Trophoblast cell (in vitro differentiated cells and primary cell): ENCODE results near the gene PRSS38.

Experiments used
- DNase-seq, 2 donors: peaks; one replicate each; pipeline ENCODE4 v3.0.0-alpha.2; 2016
- H2AFZ ChIP-seq: 2 replicates; pipeline ENCODE4 v1.6.1; 2013; ENCODE audit warnings: low read length, moderate library complexity, mild to moderate bottlenecking; ENCODE audit not compliant: insufficient read depth, poor library complexity
- H2AK5ac ChIP-seq: 2 replicates; pipeline ENCODE4 v1.6.1; 2013; ENCODE audit warnings: mild to moderate bottlenecking, low read length
- H2BK120ac ChIP-seq: 2 replicates; pipeline ENCODE4 v1.6.1; 2013; ENCODE audit warnings: low read length, mild to moderate bottlenecking, moderate library complexity; ENCODE audit not compliant: insufficient read depth, poor library complexity
- H2BK12ac ChIP-seq: 2 replicates; pipeline ENCODE4 v1.6.1; 2013; ENCODE audit warnings: mild to moderate bottlenecking, low read length, moderate library complexity
- H2BK5ac ChIP-seq: 2 replicates; pipeline ENCODE4 v1.6.1; 2013; ENCODE audit warnings: low read length, low read depth, moderate library complexity, mild to moderate bottlenecking; ENCODE audit not compliant: poor library complexity
- H3K14ac ChIP-seq: 2 replicates; pipeline ENCODE4 v1.6.1; 2013; ENCODE audit warnings: mild to moderate bottlenecking, low read length
- H3K18ac ChIP-seq: 2 replicates; pipeline ENCODE4 v1.6.1; 2013; ENCODE audit warnings: mild to moderate bottlenecking, low read length
- H3K23ac ChIP-seq: 2 replicates; pipeline ENCODE4 v1.6.1; 2013; ENCODE audit warnings: low read length
- H3K27ac ChIP-seq: 2 replicates; pipeline ENCODE4 v1.5.1; 2013; ENCODE audit warnings: low read depth, mild to moderate bottlenecking, inconsistent platforms, low read length, moderate library complexity
- H3K27me3 ChIP-seq: 2 replicates; pipeline ENCODE4 v1.6.1; 2013; ENCODE audit warnings: inconsistent platforms, mild to moderate bottlenecking, low read length, moderate library complexity; ENCODE audit not compliant: insufficient read depth
- H3K36me3 ChIP-seq, 2 experiments: 1 replicate in 1 of 2; 2 replicates in 1 of 2; pipeline ENCODE4 v1.6.1; 2013; ENCODE audit warnings: low read length in 2 of 2, mild to moderate bottlenecking in 2 of 2, moderate library complexity in 1 of 2; ENCODE audit not compliant: insufficient read depth in 2 of 2, control insufficient read depth in 1 of 2
- H3K4ac ChIP-seq: 2 replicates; pipeline ENCODE4 v1.6.1; 2013; ENCODE audit warnings: low read depth, mild to moderate bottlenecking, low read length, moderate library complexity
- H3K4me1 ChIP-seq, 2 experiments: 1 replicate in 1 of 2; 2 replicates in 1 of 2; pipeline ENCODE4 v1.6.1; 2013; ENCODE audit warnings: low read length in 2 of 2, mild to moderate bottlenecking in 2 of 2, moderate library complexity in 1 of 2; ENCODE audit not compliant: insufficient read depth in 2 of 2, control insufficient read depth in 1 of 2
- H3K4me2 ChIP-seq: 2 replicates; pipeline ENCODE4 v1.6.1; 2013; ENCODE audit warnings: inconsistent platforms, mild to moderate bottlenecking, low read length, moderate library complexity
- H3K4me3 ChIP-seq: 2 replicates; pipeline ENCODE4 v1.5.1; 2013; ENCODE audit warnings: mild to moderate bottlenecking, low read depth, low read length, inconsistent platforms
- H3K79me1 ChIP-seq: one replicate; pipeline ENCODE4 v1.6.1; 2013; ENCODE audit warnings: low read length
- H3K79me2 ChIP-seq: 2 replicates; pipeline ENCODE4 v1.6.1; 2013; ENCODE audit warnings: low read length, mild to moderate bottlenecking; ENCODE audit not compliant: control insufficient read depth, insufficient read depth, poor library complexity
- H3K9ac ChIP-seq: 2 replicates; pipeline ENCODE4 v1.6.1; 2013; ENCODE audit warnings: mild to moderate bottlenecking, low read length
- H3K9me3 ChIP-seq: 2 replicates; pipeline ENCODE4 v1.6.1; 2013; ENCODE audit warnings: low read depth, mild to moderate bottlenecking, control low read depth, inconsistent platforms, low read length; ENCODE audit not compliant: insufficient read depth
- H4K12ac ChIP-seq: 2 replicates; pipeline ENCODE4 v1.6.1; 2013; ENCODE audit warnings: low read depth, mild to moderate bottlenecking, low read length, moderate library complexity
- H4K8ac ChIP-seq: 2 replicates; pipeline ENCODE4 v1.6.1; 2013; ENCODE audit warnings: low read depth, mild to moderate bottlenecking, low read length, moderate library complexity
- H4K91ac ChIP-seq: one replicate; pipeline ENCODE4 v1.6.1; 2013; ENCODE audit warnings: low read depth, mild to moderate bottlenecking, low read length, moderate library complexity
- WGBS: extraction: QIAGEN DNeasy Blood & Tissue Kit; methylation state at CpG from one replicate; pipeline ENCODE4 v1.1.7; 2013; ENCODE audit warnings: missing lambda C conversion rate; ENCODE audit not compliant: insufficient read length, insufficient coverage; ENCODE audit errors: extremely low coverage; 5-methylcytosine and 5-hydroxymethylcytosine counted together

The PRSS38 gene

GRCh38 chr1:227848430-227848932 is 33.0 kb downstream of the PRSS38 start:
- Histone ChIP-seq H2AFZ (no peak overlapping the region), H3K27ac (no peak overlapping the region), H3K79me1 (no peaks in the 10 kb centered on the region), H3K4me2 (no peak overlapping the region), H3K18ac (no peak overlapping the region), H2BK12ac (no peak overlapping the region), H3K4me1 (no peaks in the 10 kb centered on the region), H3K79me2 (no peaks in the 10 kb centered on the region), H3K9ac (no peak overlapping the region), H4K8ac (no peak overlapping the region), H3K9me3 (peaks cover 8% of the 10 kb centered on the region), H4K91ac (no peak overlapping the region), H3K4me3 (no peak overlapping the region), H2BK120ac (no peak overlapping the region), H4K12ac (no peak overlapping the region), H3K14ac (no peak overlapping the region), H2BK5ac (no peak overlapping the region), H3K23ac (no peak overlapping the region), H3K27me3 (no peaks in the 10 kb centered on the region), H3K4ac (no peak overlapping the region), H3K36me3 (no peaks in the 10 kb centered on the region), H2AK5ac (no peak overlapping the region)
- DNase-seq = no peak
- no CpG with 5 or more reads among the region's 3 CpGs for WGBS

- WGBS = no CpG with 5 or more reads among the region's 3 CpGs
- Histone ChIP-seq H3K27ac (no peak overlapping the region), H3K23ac (no peak overlapping the region), H3K4me3 (no peak overlapping the region), H4K12ac (no peak overlapping the region), H3K9me3 (peaks cover 8% of the 10 kb centered on the region), H2BK120ac (no peak overlapping the region), H3K36me3 (no peaks in the 10 kb centered on the region), H2AK5ac (no peak overlapping the region), H2BK12ac (no peak overlapping the region), H3K27me3 (no peaks in the 10 kb centered on the region), H3K4ac (no peak overlapping the region), H3K79me2 (no peaks in the 10 kb centered on the region), H3K18ac (no peak overlapping the region), H3K14ac (no peak overlapping the region), H4K8ac (no peak overlapping the region), H3K4me1 (no peaks in the 10 kb centered on the region), H3K79me1 (no peaks in the 10 kb centered on the region), H3K9ac (no peak overlapping the region), H2BK5ac (no peak overlapping the region), H4K91ac (no peak overlapping the region), H3K4me2 (no peak overlapping the region), H2AFZ (no peak overlapping the region)
- no peak for DNase-seq
These were observed 33.8 kb downstream of the PRSS38 start for GRCh38 chr1:227849251-227849650.

GRCh38 chr1:227854189-227854588 is 38.7 kb downstream of the PRSS38 start:
- H2BK12ac ChIP-seq = no peak overlapping the region
- H2AK5ac ChIP-seq = no peak overlapping the region
- H3K18ac ChIP-seq = no peak overlapping the region
- H4K12ac ChIP-seq = no peak overlapping the region
- no peak overlapping the region for H2BK120ac ChIP-seq
- no peaks in the 10 kb centered on the region for H3K79me2 ChIP-seq
- H3K79me1 ChIP-seq = no peaks in the 10 kb centered on the region
- no peak overlapping the region for H4K8ac ChIP-seq
- no peaks in the 10 kb centered on the region for H3K36me3 ChIP-seq
- H3K14ac ChIP-seq = no peak overlapping the region
- H4K91ac ChIP-seq = no peak overlapping the region
- H3K4me1 ChIP-seq = peaks cover 0 to 2% of the 10 kb centered on the region in 2 experiments
- H3K9ac ChIP-seq = no peak overlapping the region
- no peak overlapping the region for H3K4me3 ChIP-seq
- no peak overlapping the region for H3K4me2 ChIP-seq
- no peak for DNase-seq
- H3K27me3 ChIP-seq = no peaks in the 10 kb centered on the region
- H2AFZ ChIP-seq = no peak overlapping the region
- H2BK5ac ChIP-seq = no peak overlapping the region
- H3K27ac ChIP-seq = no peak overlapping the region
- no peaks in the 10 kb centered on the region for H3K9me3 ChIP-seq
- H3K23ac ChIP-seq = no peak overlapping the region
- H3K4ac ChIP-seq = no peak overlapping the region

- no peak for DNase-seq
- Histone ChIP-seq H4K91ac (no peak overlapping the region), H3K27ac (peak overlapping the region; percentile 33), H4K12ac (no peak overlapping the region), H3K27me3 (no peaks in the 10 kb centered on the region), H3K36me3 (no peaks in the 10 kb centered on the region), H3K4me1 (peaks cover 0 to 2% of the 10 kb centered on the region in 2 experiments), H3K4me2 (peak overlapping the region; percentile 14), H2AFZ (no peak overlapping the region), H3K9ac (no peak overlapping the region), H3K18ac (no peak overlapping the region), H3K9me3 (no peaks in the 10 kb centered on the region), H3K14ac (no peak overlapping the region), H3K4me3 (no peak overlapping the region), H2BK120ac (no peak overlapping the region), H2BK5ac (no peak overlapping the region), H2AK5ac (no peak overlapping the region), H3K79me2 (no peaks in the 10 kb centered on the region), H3K23ac (no peak overlapping the region), H3K4ac (no peak overlapping the region), H3K79me1 (no peaks in the 10 kb centered on the region), H2BK12ac (no peak overlapping the region), H4K8ac (no peak overlapping the region)
- WGBS = no CpG with 5 or more reads among the region's 4 CpGs
These were observed 40.2 kb downstream of the PRSS38 start for GRCh38 chr1:227855687-227856086.
